GM19043 (cell line): ENCODE results near the gene ZNF277.
"Not testable (repeated sequence)": the region's sequence is repeated elsewhere in the genome, so short reads cannot be mapped to it uniquely, and the experiment has no call there.

Experiments
- ATAC-seq: cut with Tn5 transposase; IDR thresholded peaks from one replicate; pipeline ENCODE4 v1.9.1; 2021; ENCODE audit warnings: low read depth; ENCODE audit not compliant: unreplicated experiment

ZNF277 gene

GRCh38 chr7:112286250-112287086, 80.0 kb downstream of the ZNF277 start:
- peak; percentile 61 for ATAC-seq

- ATAC-seq = no peak
These were observed 81.8 kb downstream of the ZNF277 start for GRCh38 chr7:112288301-112288700.

GRCh38 chr7:112290065-112290464, 83.6 kb downstream of the ZNF277 start:
- no peak for ATAC-seq

GRCh38 chr7:112292162-112292561, 85.7 kb downstream of the ZNF277 start:
- ATAC-seq = no peak

DNA sequence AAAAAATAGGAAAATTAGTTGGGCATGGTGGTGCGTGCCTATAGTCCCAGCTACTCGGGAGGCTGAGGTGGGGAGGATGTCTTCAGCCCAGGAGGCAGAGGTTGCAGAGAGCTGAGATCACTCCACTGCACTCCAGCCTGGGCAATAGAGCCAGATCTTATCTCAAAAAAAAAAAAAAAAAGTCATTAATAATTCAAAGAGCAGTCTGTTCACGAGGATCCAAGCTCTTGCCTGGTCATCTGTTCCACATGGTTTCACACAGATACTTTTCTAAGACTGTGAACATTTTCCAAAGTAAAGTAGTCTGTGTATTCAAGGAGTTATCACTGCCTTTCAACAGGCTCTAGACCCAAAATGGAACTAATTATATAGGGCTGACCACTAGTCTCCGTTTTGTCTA, 86.9 kb downstream of the ZNF277 start:
- no peak for ATAC-seq

- no peak for ATAC-seq
These were observed 89.9 kb downstream of the ZNF277 start for GRCh38 chr7:112296432-112296831.

DNA sequence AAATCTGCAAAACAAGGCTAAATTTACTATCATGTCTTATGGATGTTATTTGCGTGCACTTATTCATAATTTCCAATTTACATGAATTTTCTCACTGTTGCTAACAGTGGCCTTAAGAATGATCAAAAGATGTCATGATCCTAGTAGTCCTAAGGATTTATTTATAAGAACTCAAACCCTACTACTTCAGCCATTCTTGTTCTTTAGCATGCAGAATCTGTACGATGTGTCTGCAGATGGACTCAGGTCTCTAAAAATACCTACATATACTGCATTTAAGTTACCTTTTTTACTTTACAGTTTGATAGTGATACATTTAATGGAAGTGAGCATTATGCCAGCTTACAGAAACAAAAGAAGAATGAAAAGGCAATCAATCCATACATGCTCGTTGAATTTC, 91.2 kb downstream of the ZNF277 start:
- ATAC-seq = no peak

GRCh38 chr7:112298543-112299100, 92.1 kb downstream of the ZNF277 start:
- ATAC-seq = no peak

DNA sequence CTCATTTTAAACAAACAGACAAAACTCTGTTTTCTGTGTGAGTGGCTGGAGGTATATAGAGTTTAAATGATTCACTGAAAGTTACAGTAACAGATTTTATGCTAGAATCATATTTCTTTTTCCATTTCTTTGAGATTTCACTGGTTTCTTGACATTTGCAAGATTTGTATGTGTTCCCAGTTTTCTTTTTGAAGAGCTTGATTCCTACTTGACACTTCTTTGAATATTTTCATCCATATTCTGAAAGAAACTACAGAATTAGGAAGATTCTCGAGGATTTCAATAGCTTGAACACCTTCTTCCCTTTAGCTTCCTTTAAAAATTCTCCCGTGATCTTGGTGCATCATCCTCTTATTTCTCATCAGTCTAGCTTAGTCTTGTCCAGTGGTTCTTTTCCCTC, 93.6 kb downstream of the ZNF277 start:
- no peak for ATAC-seq

GRCh38 chr7:112300831-112301407, 94.4 kb downstream of the ZNF277 start:
- no peak for ATAC-seq

GRCh38 chr7:112302566-112302965, 96.1 kb downstream of the ZNF277 start:
- no peak for ATAC-seq

GRCh38 chr7:112306903-112307302, 100.4 kb downstream of the ZNF277 start:
- no peak for ATAC-seq

DNA sequence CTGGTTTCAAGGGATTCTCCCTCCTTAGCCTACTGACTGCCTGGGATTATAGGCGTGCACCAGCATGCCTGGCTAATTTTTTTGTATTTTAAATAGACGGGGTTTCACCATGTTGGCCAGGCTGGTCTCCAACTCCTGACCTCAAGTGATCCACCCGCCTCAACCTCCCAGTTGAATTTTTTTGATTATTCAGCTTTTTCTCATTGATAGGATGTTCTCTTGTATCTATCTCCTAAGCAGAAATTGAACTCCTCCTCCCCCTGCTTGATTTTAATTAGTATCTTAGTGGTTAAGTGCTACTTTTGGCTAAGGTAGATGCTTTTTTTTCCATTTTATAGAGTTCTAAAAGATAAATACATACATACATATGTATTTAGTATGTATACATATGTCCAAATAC, 101.0 kb downstream of the ZNF277 start:
- no peak for ATAC-seq

DNA sequence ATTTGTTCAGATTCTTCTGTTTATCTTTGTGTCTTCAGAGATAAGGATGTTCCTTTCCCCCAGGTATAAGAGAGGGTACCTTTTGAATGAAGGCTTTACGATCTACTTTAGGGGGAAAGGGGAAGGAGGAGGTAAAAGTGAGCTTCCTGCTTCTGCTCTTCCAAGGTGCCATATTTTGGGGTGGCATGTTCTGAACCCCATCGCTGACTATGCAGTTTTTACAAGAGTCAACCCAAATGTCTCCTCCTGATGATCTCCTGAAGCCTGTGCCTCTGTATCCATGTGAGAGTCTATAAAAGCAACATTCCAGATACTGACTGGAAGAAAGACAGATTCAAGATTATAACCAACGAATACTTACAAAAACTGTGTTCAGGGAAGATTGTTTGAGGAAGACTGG, 102.5 kb downstream of the ZNF277 start:
- ATAC-seq = no peak

DNA sequence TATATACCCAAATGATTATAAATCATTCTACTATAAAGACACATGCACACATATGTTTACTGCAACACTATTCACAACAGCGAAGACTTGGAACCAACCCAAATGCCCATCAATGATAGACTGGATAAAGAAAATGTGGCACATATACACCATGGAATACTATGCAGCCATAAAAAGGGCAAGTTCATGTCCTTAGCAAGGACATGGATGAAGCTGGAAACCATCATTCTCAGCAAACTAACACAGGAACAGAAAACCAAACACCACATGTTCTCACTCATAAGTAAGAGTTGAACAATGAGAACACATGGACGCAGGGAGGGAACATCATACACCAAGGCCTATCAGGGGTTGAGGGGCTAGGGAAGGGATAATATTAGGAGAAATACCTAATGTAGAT, 110.3 kb downstream of the ZNF277 start:
- not testable (repeated sequence) for ATAC-seq

DNA sequence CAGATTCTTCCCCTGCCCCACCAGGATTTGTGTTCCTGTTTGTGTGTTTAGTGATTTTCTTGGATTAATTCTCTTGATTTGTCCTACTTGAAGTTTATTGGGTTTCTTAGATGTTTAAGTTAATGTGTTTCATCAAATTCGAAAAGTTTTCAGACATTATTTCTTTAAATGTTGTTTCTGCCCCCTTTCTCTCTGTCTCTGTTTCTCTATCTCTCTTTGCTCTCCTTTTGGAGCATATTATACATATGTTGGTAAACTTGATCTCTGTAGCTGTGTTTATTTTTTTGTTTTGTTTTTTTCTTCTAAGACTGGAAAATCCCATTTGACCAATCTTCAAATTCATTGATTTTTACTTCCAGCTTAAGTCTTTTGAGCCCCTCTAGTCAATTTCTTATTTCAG, 115.6 kb downstream of the ZNF277 start:
- no peak for ATAC-seq

- no peak for ATAC-seq
These were observed 121.1 kb downstream of the ZNF277 start for GRCh38 chr7:112327566-112327965.

DNA sequence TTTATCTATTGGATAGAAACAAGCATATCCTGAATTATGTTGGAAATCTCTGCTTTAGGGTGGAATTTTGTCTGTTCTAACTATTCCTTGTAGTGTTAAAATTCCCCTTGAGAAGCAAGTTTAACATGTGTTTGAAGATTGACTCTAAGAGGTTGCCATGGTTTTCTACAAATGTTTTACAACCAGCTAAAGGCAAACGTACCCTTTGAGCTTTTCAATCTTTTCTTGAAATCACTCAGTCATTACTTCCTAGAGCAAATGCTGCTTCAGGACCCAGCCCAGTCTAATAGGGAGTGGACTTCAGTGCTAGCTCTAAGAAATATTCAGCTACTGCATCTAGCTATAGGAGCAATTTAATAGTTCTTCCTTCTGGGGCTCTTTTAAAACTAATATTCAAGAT, 125.0 kb downstream of the ZNF277 start:
- ATAC-seq = no peak

DNA sequence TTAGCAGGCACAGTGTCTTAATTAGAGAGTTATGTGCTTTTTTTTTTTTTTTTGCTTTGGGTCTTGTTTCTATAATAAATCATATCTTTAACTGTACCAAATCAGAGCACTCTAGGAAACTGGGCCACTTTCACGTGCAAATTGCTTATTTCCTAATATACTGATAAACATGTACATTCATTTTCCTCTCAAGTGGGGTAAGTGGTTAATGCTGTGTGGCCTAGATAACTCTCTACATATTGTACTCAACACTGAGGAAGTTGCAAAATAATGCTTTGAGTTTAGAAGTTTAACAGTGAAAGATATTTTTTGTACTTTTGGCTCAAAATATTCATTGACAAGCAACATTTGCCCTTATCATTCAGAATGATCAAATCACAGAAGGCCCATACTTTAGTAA, 127.9 kb downstream of the ZNF277 start:
- no peak for ATAC-seq

DNA sequence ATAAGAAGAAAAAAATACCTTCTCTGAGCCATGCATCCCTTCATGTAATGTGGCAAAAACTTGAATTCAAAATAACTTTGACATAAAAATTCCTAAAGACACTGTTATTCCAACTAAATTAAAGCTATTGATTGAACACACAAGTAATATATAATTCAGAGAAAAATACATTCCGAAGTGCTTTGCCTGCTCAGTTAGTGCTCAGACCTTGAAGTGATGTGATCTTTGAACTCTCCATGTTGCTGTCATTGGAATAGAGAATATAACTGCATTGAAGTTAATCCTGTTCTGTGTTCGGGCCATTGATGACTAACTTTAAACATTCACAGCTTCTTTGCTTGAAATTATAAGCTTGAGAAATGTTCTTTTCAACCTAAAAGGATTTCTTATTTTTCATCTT, 129.8 kb downstream of the ZNF277 start:
- no peak for ATAC-seq

GRCh38 chr7:112336936-112337576, 130.6 kb downstream of the ZNF277 start:
- ATAC-seq = no peak
